H1 (cell line): ENCODE results near the gene MSI2. TPM values are rescaled to one million over a fixed set of nuclear protein-coding genes. Genes with fewer than 3 reads are reported as not detected.

Experiments
- polyA plus RNA-seq, 7 experiments: library from polyadenylated mRNA; depleted of rRNA in 3 of 7; stranded (reverse) in 5 of 7; unstranded in 2 of 7; fragments of >200 nt in 5 of 7; fragments of 200-250 nt in 2 of 7; gene quantifications; 1 replicate in 5 of 7; 2 replicates in 1 of 7; 4 replicates in 1 of 7; pipeline versions ENCODE4 v1.2.1 to v1.2.3, GENCODE V29; 2011 to 2013; ENCODE audit warnings: missing spikeins in 2 of 7, mixed read lengths in 2 of 7
- total RNA-seq: library from RNA; stranded (reverse); fragmentation: NEBNext Ultra II Directional; extraction: Animal tissue kit (Norgen Biotek cat#: 25700); gene quantifications from 2 replicates; pipeline ENCODE4 v1.2.1, GENCODE V29; 2021
- TF ChIP-seq, protein P1 (sequence below), 3 experiments: IDR thresholded peaks; 1 replicate in 2 of 3; 2 replicates in 1 of 3; pipeline versions ENCODE4 v1.5.1 to v1.6.1; 2011; ENCODE audit warnings: low read length in 3 of 3, mild to moderate bottlenecking in 3 of 3, inconsistent platforms in 2 of 3, low read depth in 1 of 3, moderate library complexity in 1 of 3; ENCODE audit not compliant: insufficient read depth in 1 of 3; ENCODE audit errors: control extremely low read depth in 1 of 3

The MSI2 gene
- total and polyA plus RNA-seq, 2 of the 8 experiments (the other 6 are each of a cell fraction or from before 2014, with no cell fraction given), result 36.7 to 80.6 TPM

- TF ChIP-seq, protein P1, sequence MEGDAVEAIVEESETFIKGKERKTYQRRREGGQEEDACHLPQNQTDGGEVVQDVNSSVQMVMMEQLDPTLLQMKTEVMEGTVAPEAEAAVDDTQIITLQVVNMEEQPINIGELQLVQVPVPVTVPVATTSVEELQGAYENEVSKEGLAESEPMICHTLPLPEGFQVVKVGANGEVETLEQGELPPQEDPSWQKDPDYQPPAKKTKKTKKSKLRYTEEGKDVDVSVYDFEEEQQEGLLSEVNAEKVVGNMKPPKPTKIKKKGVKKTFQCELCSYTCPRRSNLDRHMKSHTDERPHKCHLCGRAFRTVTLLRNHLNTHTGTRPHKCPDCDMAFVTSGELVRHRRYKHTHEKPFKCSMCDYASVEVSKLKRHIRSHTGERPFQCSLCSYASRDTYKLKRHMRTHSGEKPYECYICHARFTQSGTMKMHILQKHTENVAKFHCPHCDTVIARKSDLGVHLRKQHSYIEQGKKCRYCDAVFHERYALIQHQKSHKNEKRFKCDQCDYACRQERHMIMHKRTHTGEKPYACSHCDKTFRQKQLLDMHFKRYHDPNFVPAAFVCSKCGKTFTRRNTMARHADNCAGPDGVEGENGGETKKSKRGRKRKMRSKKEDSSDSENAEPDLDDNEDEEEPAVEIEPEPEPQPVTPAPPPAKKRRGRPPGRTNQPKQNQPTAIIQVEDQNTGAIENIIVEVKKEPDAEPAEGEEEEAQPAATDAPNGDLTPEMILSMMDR (IDR thresholded peaks at IDR 0.05; ENCODE audit: control extremely low read depth in 1 of 3, insufficient read depth in 1 of 3, low read depth in 1 of 3, low read length in 3 of 3), result no peak
These were observed 356.1 kb downstream of the MSI2 start (continued) for GRCh38 chr17:57612202-57613071.
